Measurements from ENCODE around the gene IFI16.
"Not testable (repeated sequence)": the region's sequence is repeated elsewhere in the genome, so short reads cannot be mapped to it uniquely, and the experiment has no call there.

Gene IFI16

DNA sequence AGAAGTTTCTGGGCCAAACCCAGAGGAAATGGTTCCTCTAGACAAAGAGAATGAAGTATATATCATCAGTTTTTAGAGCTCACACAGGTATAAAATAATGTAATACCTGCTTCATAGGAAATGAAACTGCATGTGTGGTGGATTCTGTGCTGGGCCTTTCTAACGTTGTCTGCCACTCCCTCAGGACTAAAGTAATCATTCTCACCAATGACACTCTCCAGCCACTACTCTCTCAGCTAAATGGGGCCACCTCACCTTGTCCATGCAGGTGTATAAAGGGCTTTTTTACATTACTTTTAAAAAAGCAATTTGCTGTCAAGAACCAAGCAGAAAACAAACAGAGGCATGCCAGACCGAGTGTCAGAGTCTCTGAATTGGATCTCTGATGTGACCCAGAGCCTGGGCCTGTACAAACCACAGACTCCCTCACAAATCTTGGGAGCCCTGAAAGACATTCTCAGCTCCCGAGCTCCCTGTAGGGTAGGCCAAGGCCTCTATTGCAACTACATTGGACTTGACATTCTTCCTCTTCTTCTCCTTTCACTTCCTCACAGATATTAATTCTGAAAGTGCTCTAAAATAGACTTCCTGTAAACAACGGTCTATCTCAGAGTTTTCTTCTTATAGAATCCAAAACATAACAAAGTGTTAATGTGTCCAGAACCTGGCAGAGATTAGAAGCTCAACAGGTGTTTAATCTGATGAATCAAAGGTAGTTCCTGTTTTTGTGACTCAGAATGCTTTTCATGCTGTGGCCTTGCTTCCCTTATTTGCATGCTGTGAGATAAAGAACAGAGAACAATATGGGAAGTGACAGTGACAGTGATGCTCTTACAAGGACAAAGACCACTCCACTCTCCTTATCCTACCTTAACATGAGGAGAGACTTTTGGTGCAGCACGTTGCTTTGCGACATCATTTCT lies 58.3 kb downstream of the IFI16 start:
- peak; percentile 42 for DNase-seq

DNA sequence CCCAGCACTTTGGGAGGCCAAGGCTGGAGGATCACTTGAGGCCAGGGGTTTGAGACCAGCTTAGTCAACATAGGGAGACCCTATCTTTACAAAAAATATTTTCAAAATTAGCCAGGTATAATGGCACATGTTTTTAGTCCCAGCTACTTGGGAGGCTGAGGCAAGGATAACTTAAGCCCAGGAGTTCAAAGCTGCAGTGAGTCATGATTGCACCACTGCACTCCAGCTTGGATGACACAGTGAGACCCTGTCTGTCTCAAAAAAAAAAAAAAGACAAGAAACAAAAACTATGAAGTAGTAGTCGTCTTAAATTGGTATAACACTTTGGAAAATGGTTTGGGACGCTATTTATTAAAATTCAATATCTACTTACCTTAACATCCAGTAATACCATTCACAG lies 59.2 kb downstream of the IFI16 start:
- no peak for DNase-seq

DNA sequence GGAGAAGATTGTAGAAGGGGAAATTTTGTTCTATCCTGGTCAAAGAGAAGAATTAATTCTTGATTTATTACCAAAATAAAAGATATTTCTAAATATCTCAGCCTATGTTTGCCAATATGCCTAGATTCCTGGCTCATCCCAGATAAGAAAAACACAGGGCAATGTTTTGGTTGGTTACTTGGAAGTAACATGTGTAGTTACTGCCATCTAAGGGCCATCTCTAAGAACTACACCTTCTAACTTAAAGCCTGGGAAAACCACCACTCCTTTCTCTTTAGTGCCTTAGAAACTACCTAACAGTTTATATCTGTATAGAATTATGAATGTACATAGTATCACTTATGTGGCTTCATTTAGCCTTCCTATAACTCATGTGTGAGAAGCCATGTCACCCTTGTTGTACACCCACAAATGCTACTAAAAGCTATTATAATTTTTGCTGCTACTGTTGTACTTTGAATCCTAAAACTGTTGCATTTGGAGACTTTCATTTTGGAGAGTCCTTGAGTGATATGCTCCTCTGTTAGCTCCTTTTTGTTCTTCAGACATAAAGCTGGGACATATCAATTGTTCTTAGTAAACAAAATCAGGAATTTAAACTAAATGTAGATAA lies 62.4 kb downstream of the IFI16 start:
- DNase-seq, result no peak

DNA sequence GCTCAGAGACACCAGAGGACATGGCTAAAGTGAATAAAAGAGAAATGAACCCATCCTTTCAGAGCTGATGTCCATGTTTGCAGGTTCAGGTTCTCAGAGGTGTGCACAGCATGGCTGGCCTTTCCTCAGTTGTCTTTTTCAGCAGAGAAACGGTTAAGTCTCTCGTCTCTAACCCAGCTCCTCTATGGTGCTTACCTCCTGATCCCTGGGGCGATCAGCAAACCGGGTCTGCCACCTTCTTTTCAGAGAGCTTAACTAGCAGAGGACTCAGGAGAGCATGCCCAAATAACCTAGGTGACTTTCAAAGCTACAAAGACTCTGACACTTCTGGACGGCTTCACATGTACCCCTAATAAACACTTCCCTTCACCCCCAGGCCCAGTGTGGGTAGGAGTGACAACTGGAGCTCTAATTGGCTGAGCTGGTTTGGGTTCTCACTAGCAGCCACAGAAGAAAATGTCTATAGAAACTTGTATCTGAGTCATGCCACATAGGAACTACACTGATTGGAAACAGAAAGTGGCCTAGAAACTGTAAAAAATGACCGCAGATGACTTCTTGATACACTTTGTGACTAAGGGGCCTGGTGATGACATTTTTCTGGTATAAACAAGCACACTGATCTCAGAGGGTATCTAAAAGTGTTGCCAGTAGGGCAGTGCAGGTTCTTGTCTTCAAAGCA lies 66.9 kb downstream of the IFI16 start, which contains the start of gene AIM2:
TSS of gene AIM2 (minus strand) at position 329 of the 682 bp plus-strand sequence. CDS start 3,267 bp downstream, outside the sequence.
- DNase-seq, result no peak

DNA sequence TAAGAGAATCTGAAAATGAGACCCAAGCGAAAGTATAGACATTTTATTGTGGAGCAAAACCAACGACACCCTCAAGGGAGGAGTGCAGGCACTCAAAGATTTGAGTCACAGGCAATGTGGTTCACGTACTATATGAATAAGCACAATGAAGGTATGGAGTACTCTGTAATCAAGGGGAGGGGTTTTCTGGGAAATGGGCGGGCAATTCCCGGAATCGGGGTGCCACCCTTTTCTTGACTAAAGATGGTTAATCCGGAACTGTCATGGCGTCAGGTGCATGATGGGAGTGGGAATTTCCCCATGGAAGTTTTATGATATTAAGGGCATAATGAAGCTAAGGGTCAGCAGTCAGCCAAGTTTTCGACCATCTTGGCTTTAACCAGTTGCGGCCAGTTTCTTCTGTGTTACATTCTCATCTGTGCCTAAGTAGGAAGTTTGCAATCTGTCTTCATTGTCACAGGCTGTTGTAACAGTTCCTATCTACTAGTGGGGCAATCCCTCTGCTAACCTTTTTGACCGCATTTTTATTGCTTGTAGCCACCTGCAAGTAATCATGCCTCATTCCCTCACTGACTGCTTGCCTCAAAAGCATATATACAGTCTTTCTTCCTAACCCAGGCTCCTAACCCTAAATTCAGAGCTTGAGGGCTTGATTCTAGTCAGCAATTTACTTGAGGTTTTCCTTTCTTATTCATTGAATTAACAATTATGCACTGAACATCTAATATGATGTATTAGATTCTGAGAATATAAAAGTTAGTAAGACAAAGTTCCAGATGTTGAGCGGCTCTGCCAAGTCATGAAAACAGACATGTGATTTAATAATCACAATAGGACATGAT lies 67.6 kb downstream of the IFI16 start:
- DNase-seq, result no peak

DNA sequence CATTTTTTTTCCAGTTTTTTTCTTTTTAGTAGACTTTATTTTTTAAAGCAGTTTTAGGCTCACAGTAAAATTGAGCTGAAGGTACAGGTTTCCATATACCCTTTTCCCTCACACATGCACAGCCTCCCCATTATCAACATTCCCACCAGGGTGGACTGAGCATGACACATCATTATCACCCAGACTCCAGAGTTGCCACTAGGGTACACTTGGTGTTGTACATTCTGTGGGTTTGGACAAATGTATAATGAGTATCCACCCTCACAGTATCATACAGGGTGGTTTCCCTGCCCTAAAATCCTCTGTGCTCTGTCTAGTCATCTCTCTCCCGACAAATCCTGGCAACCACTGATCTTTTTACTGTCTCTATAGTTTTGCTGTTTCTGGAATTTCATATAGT lies 69.8 kb downstream of the IFI16 start:
- no peak for DNase-seq

DNA sequence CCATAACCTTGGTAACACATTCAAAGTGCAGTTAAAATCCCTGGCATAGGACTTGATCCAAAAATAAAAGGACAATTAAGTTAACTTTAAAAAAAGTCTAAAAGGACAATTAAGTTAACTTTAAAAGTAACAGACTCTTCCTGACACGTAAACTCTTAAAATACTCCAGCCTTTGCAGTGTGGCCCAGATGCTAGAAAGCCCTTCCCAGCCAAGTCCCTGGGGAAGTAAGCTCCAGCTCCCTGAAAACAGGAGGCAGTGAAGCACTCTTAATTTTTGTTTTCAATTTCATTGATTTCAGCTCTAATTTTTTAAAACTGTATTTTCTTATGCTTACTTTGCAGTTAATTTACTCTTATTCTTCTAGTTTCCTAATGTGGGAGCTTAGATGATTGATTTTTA lies 71.9 kb downstream of the IFI16 start:
- no peak for DNase-seq

DNA sequence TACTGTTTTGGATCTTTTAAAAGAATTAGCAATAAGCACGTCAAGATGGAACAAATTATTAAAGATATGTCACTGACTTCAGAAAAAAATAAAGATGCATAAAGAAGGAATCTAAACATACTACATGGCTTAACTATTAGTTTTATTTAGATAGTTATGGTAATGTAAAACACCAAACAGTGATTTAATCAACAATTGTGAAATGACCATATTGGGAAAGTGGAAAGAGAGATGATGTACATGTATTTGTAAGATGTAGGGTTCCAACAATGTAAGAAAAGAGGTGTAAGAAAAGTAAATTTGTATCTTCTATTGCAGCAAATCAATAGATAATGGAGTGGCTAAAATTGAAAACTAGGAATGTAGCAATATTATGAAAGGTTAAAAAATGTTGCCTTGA lies 73.3 kb downstream of the IFI16 start:
- DNase-seq, result no peak

DNA sequence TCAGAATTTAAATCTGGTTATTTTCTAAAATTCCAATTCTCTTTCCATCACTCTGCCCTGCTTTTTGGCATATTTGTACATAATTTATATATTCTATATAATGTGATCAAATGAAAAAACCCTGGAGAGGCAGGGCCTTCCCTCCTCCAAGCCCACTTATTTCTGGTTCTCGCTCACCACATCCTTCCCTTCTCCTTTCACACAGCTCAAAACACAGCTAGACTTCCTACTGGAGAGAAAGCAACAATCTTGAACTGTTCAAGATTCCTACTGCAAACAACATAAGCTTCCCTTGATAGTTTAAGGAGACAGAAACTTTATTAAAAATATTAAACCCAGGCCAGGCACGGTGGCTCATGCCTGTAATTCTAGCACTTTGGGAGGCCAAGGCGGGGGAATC lies 74.4 kb downstream of the IFI16 start:
- peak; percentile 39 for DNase-seq

DNA sequence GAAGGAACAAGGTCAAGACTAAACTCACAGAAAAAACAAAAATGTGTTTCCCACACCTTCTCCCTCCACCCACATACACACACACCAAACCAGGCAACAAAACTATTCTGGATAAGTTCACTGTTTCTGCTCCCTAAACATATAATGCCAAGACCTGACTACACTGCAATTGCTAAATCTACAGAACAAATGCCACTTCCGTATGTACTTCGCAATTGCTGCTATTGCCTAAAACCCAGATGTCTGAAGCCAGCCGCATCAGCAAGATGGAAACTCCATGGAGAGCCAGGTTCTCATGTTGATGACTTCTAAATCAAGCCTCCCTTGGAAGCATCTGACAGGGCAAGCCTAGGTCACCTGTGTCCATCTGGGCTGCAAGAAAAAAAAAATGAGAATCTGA lies 75.2 kb downstream of the IFI16 start:
- DNase-seq, result no peak

DNA sequence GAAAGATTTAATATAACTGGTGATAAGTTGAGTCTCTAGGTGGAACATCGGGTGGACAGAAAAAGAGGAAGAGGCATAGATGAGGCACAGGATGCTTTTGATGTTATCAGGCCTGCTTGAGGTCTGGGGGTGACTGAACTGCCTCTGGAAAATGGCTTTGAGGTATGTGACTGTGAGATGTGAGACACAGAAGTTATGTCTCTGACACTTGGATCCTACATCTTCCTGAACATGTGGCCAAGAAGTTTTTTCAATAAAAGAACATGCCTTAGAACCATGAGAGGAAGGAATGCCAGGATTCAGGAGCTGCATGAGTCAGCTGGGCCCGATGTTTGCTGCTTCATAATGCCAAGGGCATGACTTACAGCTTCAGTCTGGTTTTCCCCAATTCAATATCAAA lies 78.3 kb downstream of the IFI16 start:
- peak; percentile 60 for DNase-seq

DNA sequence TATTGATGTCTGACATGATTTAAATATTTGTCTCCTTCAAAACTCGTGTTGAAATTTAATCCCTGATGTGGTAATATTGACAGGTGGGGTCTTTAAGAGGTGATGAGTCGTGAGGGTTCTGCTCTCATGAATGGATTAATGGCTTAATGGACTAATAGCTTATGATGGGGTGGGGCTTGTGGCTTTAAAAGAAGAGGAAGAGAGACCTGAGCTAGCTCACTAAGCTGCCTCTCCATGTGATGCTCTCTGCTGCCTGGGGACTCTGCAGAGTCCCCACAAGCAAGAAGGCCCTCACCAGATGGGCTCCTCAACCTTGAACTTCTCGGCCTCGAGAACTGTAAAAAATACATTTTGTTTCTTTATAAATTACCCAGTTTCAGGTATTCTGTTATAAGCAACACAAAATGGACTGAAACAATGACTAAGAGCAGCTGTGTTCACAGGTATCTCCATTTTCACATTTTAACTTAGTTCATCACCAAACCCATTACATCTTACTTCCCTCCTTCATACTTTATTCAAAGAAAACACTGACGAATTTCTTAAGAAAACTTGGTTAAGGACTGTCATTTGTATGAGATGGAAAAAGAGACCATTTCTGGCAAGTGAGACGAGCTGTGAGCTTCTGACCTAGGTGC lies 79.0 kb downstream of the IFI16 start:
- DNase-seq, result peak; percentile 1

DNA sequence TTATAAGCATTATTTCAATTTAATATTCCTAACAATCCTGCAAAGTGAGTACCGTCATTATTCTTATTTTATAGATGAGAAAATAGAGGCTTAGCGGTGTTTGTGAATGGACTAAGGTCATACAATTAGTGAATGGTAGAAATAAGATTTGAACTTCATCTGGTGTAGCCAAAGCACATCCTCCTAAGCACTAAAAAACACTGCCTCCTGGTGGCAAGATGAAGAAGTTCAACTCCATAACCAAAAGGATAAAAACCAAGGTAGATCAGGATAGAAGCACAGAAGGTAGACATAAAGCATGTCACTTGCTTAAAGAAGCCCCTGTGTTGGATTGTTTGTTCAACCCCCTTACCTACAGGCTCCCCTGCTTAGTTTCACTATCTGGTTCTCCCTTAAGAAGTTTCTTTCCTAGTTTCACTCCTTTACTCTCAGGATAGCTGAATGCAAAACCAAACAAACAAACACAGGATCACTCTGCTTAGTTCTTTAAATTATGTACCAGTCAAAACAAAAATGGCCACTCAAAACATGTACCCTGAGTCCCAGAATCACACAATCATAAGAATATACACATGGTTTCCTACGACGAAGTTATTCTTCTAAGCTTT lies 79.6 kb downstream of the IFI16 start:
- no peak for DNase-seq

DNA sequence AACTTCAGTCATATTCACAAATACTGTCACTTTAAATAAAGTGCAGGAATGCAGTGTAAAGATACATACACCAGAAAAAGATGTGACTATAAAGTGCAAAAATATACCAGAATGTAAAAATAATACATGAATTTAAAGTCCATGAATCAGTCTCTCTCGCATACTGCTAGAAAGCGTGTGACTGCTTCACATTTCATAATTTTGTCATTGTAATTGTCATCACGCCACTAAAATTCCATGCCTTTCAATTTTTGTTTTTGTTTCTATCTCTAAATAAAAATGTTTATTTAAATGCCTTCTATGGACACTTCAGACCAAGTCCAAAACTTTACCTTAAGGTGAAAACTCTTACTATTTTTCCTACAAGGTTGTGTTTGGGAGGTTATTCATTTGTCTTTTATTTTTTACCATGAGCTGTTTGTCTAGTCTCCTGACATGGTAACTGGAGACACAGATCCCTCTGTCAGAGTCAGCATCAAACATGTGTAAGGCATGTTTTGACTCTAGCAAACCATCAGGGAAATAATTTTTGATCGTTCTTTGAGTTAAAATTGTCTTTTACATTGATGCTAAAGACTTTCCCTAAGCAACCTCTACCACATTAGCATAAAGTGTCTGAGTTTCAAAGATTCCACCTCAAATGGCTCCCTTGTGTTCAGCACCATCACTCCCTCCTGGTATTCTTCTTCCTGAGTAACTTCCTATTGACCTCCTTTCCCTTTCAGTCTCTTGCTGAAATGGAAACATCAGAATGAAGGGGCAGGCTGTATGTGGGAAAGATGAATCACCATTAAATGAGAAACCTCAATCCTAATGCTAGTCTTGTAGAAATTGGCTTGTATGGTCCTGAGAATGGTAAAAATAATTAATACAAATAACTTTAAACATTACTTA lies 80.8 kb downstream of the IFI16 start:
- no peak for DNase-seq

DNA sequence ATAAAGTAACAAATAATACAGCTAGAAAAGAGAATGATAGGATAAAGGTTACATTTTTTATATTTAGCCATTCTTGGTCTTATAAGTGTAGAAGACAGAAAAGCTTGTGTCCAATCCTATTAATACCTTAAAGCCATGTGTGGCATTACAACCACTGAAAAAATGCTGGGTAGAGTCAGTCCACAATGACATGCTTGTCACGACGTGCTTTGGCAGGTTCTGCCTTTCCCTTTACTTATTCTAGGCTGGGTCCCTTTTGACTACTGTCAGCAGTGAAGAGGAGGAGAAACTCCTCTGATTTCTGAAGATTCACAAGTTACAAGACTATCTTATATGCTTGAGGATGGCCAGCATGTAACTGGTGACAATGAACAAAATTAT lies 81.5 kb downstream of the IFI16 start:
- DNase-seq, result no peak

DNA sequence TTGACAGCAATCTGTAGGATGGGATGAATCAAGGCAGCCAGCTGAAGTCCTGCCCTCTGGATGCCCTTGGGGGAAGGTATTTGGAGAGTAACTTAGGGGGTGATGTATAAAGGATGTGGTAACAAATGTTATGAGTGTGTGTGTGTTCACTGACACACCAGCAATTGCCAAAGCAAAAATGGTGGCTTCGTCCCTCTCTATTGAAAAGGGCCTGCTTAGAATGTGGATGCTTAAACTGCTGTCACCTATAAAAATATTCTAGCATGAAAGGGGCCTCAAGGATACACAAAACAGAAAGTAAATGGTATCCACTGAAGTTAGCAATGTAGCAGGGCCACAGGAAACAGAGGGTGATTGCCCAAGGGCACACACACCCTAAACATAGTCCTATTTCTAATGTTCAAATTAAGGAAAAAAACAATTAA lies 81.9 kb downstream of the IFI16 start:
- DNase-seq, result no peak

DNA sequence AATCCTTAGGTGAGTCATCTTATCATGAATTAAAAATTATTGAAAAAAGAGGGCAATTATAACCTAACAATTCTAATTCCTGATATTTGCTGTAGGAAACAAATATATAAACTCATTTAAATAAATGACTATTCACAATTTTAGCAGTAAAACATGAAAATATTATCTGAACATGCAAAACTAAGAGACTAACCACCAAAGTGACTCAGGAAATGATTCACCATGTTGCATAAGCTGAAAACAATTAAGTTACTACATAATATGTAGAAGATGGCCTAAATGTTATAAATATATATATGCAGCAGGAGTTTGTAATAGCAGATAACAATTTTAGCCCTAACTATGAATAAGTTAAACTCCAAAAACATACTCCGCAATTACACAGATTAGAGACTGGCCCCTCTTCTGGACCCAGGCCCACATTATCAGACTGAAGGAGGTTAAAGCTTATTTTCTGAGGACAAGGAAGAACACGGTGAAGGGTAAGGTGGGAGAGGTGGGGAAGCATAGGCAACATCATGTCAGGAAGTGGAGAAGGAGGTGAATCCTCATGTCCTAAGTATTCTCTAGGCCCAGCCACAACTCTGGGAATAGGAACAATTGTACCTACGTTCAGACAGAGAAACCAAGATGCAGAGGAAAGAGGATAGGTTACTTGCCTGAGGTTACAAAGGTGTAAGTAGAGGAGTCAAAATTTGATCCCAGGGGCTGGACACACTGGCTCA lies 82.5 kb downstream of the IFI16 start:
- DNase-seq, result no peak

DNA sequence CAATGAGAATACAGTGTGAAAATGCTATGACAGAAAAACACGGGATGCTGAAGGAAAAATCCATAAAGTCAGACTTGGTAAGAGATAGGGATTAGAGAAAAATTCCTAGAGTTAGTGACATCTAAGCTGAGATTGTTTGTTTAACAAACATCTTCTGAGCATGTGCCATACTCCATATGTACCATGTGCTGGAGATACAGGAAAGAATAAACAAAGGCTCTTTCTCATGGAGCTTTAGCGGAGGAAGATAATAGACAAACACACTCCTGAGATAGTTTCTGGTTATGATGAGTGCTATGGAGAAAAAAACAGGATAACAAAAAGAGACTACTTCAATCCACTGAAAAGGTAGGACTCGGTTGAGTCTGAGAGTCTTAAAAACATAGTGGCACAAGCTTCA lies 88.9 kb downstream of the IFI16 start:
- DNase-seq, result no peak

DNA sequence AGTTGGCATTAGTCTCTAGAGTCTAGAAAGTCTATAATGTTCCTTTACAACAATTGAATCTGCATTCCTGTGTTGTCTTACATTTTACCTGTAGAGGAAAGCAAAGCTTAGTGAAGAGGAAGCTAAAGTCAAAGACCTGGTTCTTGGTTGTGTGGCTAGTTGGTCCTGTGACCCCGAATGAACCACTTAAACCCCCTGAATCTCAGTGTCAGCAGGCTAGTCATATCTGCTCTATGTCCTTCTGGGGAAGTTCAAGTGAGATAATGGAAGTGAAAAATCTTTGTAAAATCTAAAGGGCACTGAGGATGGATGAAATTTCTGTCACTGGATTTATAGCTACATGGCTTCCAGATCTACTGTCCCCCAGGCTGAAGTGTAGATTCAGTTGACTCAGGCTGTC lies 90.9 kb downstream of the IFI16 start:
- no peak for DNase-seq

DNA sequence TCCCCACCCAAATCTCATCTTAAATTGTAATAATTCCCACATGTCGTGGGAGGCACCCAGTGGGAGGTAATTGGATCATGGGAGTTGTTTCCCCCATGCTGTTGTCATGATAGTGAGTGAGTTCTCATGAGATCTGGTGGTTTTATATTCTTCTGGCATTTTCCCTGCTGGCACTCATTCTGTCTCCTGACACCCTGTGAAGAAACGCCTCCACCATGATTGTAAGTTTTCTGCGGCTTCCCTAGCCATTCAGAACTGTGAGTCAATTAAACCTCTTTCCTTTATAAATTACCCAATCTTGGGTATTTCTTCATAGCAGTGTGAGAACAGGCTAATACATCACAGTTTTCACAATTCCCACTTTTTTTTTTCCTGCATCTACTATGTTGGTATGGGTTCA lies 93.3 kb downstream of the IFI16 start:
- DNase-seq, result not testable (repeated sequence)
